Hepatocyte (in vitro differentiated cells): ENCODE data around the gene MYO1D. TPM values are rescaled to one million over a fixed set of nuclear protein-coding genes. Genes with fewer than 3 reads are reported as not detected.

ENCODE experiments used
- DNase-seq: peaks from one replicate; pipeline ENCODE4 v3.0.0-alpha.2; 2016; ENCODE audit warnings: low spot score
- H2AFZ ChIP-seq: fragments of 200-600 bp; sonication (generic); 2 replicates; pipeline ENCODE4 v1.6.0; 2016; ENCODE audit warnings: antibody characterized with exemption, mild to moderate bottlenecking
- H3K27ac ChIP-seq: fragments of 200-600 bp; sonication (generic); 2 replicates; pipeline ENCODE4 v1.5.1; 2016; ENCODE audit warnings: mild to moderate bottlenecking
- H3K27me3 ChIP-seq: fragments of 200-600 bp; sonication (generic); 2 replicates; pipeline ENCODE4 v1.6.1; 2016
- H3K36me3 ChIP-seq: fragments of 200-600 bp; sonication (generic); replicated peaks from 2 replicates; pipeline ENCODE4 v1.5.1; 2016; ENCODE audit warnings: low read depth; ENCODE audit not compliant: insufficient read depth
- H3K4me1 ChIP-seq: fragments of 200-600 bp; sonication (generic); 2 replicates; pipeline ENCODE4 v1.5.1; 2016; ENCODE audit warnings: mild to moderate bottlenecking, moderate library complexity; ENCODE audit not compliant: insufficient read depth
- H3K4me2 ChIP-seq: fragments of 200-600 bp; sonication (generic); 2 replicates; pipeline ENCODE4 v1.6.0; 2016
- H3K4me3 ChIP-seq: fragments of 200-600 bp; sonication (generic); 2 replicates; pipeline ENCODE4 v1.5.1; 2016; ENCODE audit warnings: mild to moderate bottlenecking
- H3K79me2 ChIP-seq: fragments of 200-600 bp; sonication (generic); 2 replicates; pipeline ENCODE4 v1.6.0; 2017; ENCODE audit warnings: mild to moderate bottlenecking
- H3K9me2 ChIP-seq: fragments of 200-600 bp; sonication (generic); replicated peaks from 2 replicates; pipeline ENCODE4 v1.6.0; 2017; ENCODE audit warnings: mild to moderate bottlenecking; ENCODE audit not compliant: insufficient read depth
- H3K9me3 ChIP-seq: fragments of 200-600 bp; sonication (generic); 2 replicates; pipeline ENCODE4 v1.5.1; 2016; ENCODE audit warnings: low read depth, mild to moderate bottlenecking
- H4K20me1 ChIP-seq: fragments of 200-600 bp; sonication (generic); 2 replicates; pipeline ENCODE4 v1.6.0; 2016; ENCODE audit warnings: mild to moderate bottlenecking; ENCODE audit not compliant: insufficient read depth, poor library complexity, severe bottlenecking
- EZH2 ChIP-seq: fragments of 200-600 bp; sonication (generic); IDR thresholded peaks from 2 replicates; pipeline ENCODE4 v1.6.1; 2016; ENCODE audit warnings: antibody characterized with exemption, mild to moderate bottlenecking, borderline replicate concordance
- EZH2phosphoT487 ChIP-seq: fragments of 200-600 bp; sonication (generic); IDR thresholded peaks from one replicate; pipeline ENCODE4 v1.6.1; 2018; ENCODE audit warnings: antibody characterized with exemption, mild to moderate bottlenecking, low read depth, moderate library complexity; ENCODE audit not compliant: unreplicated experiment, severe bottlenecking
- WGBS: methylation state at CpG from one replicate; pipeline ENCODE4 v1.1.6; 2016; ENCODE audit warnings: low lambda C conversion rate; ENCODE audit errors: missing lambda C conversion rate; 5-methylcytosine and 5-hydroxymethylcytosine counted together
- polyA plus RNA-seq: library from polyadenylated mRNA; unstranded; fragments of >200 nt; fragmentation: Nextera tagmentation; extraction: Ambion mirVana; gene quantifications from 2 replicates; pipeline ENCODE4 v1.2.1, GENCODE V29; 2016
- total RNA-seq: library from RNA; depleted of rRNA; stranded (reverse); fragments of >200 nt; gene quantifications from 2 replicates; pipeline ENCODE4 v1.2.3, GENCODE V29; 2014
- TF ChIP-seq, protein P1 (sequence below): fragments of 200-600 bp; sonication (generic); IDR thresholded peaks from 2 replicates; pipeline ENCODE4 v1.5.1; 2016; ENCODE audit warnings: antibody characterized with exemption, mild to moderate bottlenecking; ENCODE audit not compliant: poor library complexity

The MYO1D gene
- total and polyA plus RNA-seq, 2 experiments from 2014 or later, result 36.2 to 89.0 TPM

GRCh38 chr17:32882734-32883133, 5.8 kb upstream of the MYO1D start:
- no peaks in the 10 kb centered on the region for H4K20me1 ChIP-seq
- no peaks in the 10 kb centered on the region for H3K36me3 ChIP-seq
- H3K4me3 ChIP-seq, result no peak overlapping the region
- TF ChIP-seq EZH2phosphoT487 (no peak), EZH2 (no peak)
- TF ChIP-seq, protein P1, sequence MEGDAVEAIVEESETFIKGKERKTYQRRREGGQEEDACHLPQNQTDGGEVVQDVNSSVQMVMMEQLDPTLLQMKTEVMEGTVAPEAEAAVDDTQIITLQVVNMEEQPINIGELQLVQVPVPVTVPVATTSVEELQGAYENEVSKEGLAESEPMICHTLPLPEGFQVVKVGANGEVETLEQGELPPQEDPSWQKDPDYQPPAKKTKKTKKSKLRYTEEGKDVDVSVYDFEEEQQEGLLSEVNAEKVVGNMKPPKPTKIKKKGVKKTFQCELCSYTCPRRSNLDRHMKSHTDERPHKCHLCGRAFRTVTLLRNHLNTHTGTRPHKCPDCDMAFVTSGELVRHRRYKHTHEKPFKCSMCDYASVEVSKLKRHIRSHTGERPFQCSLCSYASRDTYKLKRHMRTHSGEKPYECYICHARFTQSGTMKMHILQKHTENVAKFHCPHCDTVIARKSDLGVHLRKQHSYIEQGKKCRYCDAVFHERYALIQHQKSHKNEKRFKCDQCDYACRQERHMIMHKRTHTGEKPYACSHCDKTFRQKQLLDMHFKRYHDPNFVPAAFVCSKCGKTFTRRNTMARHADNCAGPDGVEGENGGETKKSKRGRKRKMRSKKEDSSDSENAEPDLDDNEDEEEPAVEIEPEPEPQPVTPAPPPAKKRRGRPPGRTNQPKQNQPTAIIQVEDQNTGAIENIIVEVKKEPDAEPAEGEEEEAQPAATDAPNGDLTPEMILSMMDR, result no peak
- H3K27me3 ChIP-seq, result no peaks in the 10 kb centered on the region
- no peaks in the 10 kb centered on the region for H3K9me2 ChIP-seq
- H3K9me3 ChIP-seq, result no peaks in the 10 kb centered on the region
- H2AFZ ChIP-seq, result no peak overlapping the region
- H3K79me2 ChIP-seq, result no peaks in the 10 kb centered on the region
- peaks cover under 1% of the 10 kb centered on the region for H3K4me1 ChIP-seq
- DNase-seq, result no peak
- 89% methylated on average over 4 of the region's 4 CpGs for WGBS
- H3K4me2 ChIP-seq, result no peak overlapping the region
- no peak overlapping the region for H3K27ac ChIP-seq

- TF ChIP-seq EZH2 (no peak), EZH2phosphoT487 (no peak)
- TF ChIP-seq, protein P1, result no peak
- no peak overlapping the region for H2AFZ ChIP-seq
- WGBS, result 81% methylated on average over 6 of the region's 6 CpGs
Measured at GRCh38 chr17:32882029-32882428, 5.1 kb upstream of the MYO1D start.

GRCh38 chr17:32880671-32881453, 3.9 kb upstream of the MYO1D start:
- Histone ChIP-seq H3K9me3 (no peaks in the 10 kb centered on the region), H3K9me2 (no peaks in the 10 kb centered on the region), H3K79me2 (peaks cover 2% of the 10 kb centered on the region), H3K4me2 (no peak overlapping the region), H4K20me1 (no peaks in the 10 kb centered on the region), H3K4me3 (no peak overlapping the region), H2AFZ (no peak overlapping the region), H3K27ac (no peak overlapping the region), H3K36me3 (no peaks in the 10 kb centered on the region), H3K4me1 (peaks cover 6% of the 10 kb centered on the region), H3K27me3 (no peaks in the 10 kb centered on the region)
- no peak for TF ChIP-seq EZH2
- TF ChIP-seq, protein P1, result no peak
- TF ChIP-seq EZH2phosphoT487, result no peak
- WGBS, result 85% methylated on average over 6 of the region's 6 CpGs
- no peak for DNase-seq

More at GRCh38 chr17:32882029-32882428, 5.1 kb upstream of the MYO1D start:
- no peaks in the 10 kb centered on the region for H3K9me3 ChIP-seq
- H3K9me2 ChIP-seq, result no peaks in the 10 kb centered on the region
- no peak overlapping the region for H3K4me3 ChIP-seq
- no peaks in the 10 kb centered on the region for H3K79me2 ChIP-seq
- H3K4me1 ChIP-seq, result peaks cover 6% of the 10 kb centered on the region
- H4K20me1 ChIP-seq, result no peaks in the 10 kb centered on the region
- no peak overlapping the region for H3K27ac ChIP-seq
- no peaks in the 10 kb centered on the region for H3K36me3 ChIP-seq
- H3K27me3 ChIP-seq, result no peaks in the 10 kb centered on the region
- DNase-seq, result no peak
- no peak overlapping the region for H3K4me2 ChIP-seq
